Inflammatory macrophage treated with lipopolysaccharide for 4 hours (primary cell): ENCODE results near the gene CABLES2.

Experiments used
- DNase-seq: peaks from one replicate; pipeline ENCODE4 v3.0.0-alpha.2; 2020

The CABLES2 gene

DNA sequence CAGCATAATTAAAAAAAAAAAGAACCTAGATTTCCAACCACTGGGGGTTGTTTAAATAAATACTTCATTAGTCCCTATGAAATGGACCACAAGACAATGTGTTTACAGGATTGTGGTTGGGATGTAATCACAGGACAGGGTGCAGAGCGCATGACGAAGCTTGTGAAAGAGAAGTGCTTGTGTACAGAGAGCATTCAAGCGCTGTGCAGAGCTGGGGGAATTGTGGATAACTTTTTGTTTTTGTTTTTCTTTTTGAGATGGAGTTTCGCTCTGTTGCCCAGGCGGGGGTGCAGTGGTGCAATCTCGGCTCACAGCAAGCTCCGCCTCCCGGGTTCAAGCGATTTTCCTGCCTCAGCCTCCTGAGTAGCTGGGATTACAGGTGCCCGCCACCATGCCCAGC is 62.3 kb downstream of the CABLES2 start:
- DNase-seq = peak; percentile 8

DNA sequence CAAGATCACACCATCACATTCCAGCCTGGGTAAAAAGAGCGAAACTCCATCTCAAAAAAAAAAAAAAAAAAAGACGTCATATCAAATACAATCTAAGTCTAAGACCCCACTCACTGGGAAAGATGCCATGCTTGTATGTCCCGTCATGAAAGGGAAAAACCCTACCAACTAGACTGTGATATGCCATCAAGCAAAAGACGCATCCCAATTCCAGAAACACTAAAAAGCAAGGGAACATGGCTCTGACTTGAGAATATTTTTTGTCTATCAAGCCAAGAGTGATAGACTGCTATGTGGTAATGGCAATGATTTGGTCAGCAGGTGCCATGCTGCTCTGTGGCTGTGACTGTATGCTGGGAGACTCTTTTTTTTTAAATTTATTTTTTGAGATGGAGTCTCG is 63.0 kb downstream of the CABLES2 start:
- no peak for DNase-seq

DNA sequence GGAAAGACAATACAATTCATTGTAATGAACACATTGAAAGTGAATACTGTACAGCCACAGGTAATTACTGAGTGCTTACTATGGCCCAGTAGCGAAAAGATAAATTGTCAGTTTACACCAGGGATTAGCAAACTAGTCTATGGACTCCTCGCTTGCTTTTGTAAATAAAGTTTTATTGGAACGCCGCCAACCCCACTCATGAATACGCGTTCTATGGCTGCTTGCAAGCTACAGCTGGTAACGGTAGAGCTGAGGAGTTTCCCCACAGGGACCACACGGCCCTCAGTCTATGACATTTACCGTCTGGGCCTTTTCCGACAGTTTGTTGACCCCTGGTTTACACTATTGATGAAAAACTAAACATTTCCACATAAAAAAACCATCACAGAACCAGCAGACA is 64.2 kb downstream of the CABLES2 start:
- no peak for DNase-seq

DNA sequence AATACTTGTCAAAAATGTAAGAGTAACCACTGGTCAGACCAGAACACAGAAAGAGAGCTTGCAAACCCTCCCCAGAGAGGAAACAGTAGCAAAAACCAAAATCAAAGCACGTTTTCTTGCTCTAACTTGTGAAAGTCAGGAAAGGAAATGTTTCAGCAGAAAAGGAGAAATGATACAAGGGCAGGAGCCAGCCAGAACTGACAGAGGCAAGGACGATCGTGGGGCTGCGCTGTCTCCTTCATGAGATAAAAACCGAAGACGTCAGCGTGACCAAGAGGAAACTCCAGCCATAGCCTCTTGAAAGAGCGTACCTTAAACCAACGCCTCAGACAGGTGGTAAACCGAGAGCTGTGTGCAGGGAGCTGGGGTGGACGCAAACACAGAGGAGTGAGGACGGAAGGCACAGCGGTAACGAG is 67.4 kb downstream of the CABLES2 start:
- DNase-seq = peak; percentile 66
